Choroid plexus epithelial cell (primary cell): ENCODE results near the gene FARP1.

Experiments used
- DNase-seq: peaks from one replicate; pipeline ENCODE4 v3.0.0-alpha.2; 2010; ENCODE audit warnings: low read depth
- H3K4me3 ChIP-seq: 2 replicates; pipeline ENCODE4 v1.5.1; 2011; ENCODE audit warnings: low read depth, mild to moderate bottlenecking, control low read depth, low read length, moderate library complexity
- TF ChIP-seq, protein P1 (sequence below): conservative IDR thresholded peaks from 2 replicates; pipeline ENCODE4 v1.5.1; 2011; ENCODE audit warnings: low read depth, mild to moderate bottlenecking, control low read depth, inconsistent platforms, low read length, moderate library complexity

FARP1 gene

DNA sequence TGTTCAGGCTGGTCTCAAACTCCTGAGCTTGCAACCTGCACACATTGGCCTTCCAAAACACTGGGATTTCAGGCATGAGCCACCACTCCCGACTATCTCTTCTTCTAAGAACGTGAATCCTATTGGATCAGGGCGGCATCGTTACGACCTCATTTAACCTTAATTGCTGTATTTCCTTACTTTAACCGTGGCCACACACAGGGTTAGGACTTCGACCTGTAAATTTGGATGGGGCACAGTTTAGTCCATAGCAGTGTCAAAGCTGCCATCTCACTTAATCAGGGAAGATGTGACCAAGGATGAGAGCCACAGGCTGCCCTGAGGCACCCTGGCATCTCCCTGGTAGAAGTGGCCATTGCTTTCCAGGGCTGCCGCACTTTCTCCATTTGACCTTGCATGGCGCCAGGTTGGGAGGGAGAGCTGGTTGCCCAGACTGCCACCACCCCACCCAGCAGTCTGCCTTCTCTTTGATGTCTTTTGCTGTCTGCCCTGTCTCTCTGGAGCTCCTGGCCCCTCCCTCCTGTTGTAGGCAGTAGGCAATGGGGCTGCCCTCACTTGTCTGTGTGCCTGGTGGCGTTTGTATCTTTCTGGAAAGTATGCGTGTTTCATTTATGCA, 175.5 kb downstream of the FARP1 start:
- TF ChIP-seq, protein P1, sequence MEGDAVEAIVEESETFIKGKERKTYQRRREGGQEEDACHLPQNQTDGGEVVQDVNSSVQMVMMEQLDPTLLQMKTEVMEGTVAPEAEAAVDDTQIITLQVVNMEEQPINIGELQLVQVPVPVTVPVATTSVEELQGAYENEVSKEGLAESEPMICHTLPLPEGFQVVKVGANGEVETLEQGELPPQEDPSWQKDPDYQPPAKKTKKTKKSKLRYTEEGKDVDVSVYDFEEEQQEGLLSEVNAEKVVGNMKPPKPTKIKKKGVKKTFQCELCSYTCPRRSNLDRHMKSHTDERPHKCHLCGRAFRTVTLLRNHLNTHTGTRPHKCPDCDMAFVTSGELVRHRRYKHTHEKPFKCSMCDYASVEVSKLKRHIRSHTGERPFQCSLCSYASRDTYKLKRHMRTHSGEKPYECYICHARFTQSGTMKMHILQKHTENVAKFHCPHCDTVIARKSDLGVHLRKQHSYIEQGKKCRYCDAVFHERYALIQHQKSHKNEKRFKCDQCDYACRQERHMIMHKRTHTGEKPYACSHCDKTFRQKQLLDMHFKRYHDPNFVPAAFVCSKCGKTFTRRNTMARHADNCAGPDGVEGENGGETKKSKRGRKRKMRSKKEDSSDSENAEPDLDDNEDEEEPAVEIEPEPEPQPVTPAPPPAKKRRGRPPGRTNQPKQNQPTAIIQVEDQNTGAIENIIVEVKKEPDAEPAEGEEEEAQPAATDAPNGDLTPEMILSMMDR = no peak
- H3K4me3 ChIP-seq = no peak overlapping the region
- no peak for DNase-seq

DNA sequence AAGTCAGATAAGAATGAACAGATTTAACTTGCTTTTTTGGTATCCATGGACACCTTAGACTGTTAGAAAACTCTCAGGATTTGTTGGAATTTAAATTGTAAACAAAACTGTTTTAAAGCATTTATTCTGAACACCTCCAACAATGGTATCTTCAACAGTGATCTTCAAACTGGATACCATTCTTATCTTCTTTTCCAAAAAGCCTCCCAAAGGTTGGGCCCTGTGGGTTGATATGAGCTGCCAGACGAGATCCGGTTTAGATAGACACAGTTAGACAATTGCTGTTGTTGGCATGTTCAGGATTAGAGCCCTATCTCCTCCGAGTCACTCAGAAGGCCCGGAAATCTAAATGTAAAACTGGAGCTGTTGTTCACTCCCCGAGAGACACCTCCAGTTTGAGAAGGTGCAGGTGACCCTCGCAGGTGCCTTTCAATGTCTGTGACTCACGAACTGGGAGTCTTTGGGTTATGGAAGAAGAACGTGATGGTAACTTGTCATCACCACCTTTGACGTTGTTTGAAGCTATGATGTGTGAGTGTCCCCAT, 177.7 kb downstream of the FARP1 start:
- DNase-seq = no peak
- TF ChIP-seq, protein P1 = no peak
- H3K4me3 ChIP-seq = no peak overlapping the region

DNA sequence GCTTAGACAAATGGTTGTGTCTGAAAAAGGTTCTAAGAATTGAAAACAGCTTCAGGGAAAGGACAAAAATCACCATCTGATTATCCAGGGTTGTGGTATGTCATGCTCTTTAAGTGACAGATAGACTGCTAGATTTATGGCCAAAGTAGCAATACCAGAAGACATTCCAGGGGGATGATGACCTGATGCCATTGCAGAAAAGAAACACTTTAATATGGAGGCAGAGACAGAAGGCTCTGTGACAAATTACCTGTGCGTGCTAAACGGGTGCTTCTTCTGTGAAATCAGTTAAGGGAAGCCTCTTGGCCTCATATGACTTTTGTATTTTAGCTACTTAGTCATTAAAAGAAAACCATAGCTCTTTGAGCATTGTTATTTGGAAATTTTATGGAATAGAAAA, 178.5 kb downstream of the FARP1 start:
- no peak for DNase-seq
- H3K4me3 ChIP-seq = no peak overlapping the region
- TF ChIP-seq, protein P1 = no peak

DNA sequence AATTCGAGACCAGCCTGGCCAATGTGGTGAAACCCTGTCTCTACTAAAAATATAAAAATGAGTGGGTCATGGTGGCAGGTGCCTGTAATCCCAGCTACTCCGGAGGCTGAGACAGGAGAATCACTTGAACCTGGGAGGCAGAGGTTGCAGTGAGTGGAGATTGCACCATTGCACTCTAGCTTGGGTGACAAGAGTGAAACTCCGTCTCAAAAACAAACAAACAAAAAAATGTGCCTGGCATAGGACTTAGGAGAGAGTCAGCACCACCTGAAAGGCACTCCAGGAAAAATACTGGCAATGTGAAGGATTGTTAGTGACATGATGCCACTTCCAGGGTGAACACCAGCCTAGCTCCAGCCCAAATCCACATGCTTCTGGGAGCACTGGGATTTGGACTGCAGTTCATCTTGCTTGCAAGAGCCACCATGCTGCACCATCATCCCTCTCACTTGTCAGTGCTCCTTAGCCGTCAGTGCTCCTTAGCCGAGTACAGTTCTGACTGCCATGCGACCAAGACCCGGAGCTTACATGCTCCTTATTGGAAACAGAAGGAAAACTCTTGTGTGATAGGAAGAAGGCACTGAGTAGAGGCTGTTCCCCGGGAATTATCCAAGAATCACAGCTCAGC, 179.3 kb downstream of the FARP1 start:
- TF ChIP-seq, protein P1 = no peak
- H3K4me3 ChIP-seq = no peak overlapping the region
- no peak for DNase-seq

DNA sequence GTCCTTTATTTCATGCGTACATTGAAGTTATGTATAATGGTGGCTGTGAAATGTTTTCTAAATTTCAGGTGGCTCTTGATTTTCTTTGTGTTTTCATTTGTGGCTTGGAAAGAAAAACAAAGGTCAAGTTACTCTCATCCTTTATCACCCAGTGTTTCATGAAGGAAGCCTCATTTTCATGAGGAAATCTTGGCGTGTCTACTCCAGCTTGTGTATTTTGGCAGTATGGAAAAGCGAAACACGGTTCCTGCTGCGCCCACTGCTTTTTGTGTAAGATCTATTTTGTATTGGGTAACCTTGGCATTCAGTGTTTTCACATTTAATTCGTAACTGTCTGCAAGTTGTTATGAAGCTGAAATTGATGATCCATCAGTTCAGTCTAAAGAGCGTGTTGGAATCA, 181.2 kb downstream of the FARP1 start:
- TF ChIP-seq, protein P1 = no peak
- peak; percentile 86 for DNase-seq
- H3K4me3 ChIP-seq = no peak overlapping the region

- TF ChIP-seq, protein P1 = no peak
- H3K4me3 ChIP-seq = no peak overlapping the region
- no peak for DNase-seq
These were observed 182.8 kb downstream of the FARP1 start for GRCh38 chr13:98325724-98326123.

DNA sequence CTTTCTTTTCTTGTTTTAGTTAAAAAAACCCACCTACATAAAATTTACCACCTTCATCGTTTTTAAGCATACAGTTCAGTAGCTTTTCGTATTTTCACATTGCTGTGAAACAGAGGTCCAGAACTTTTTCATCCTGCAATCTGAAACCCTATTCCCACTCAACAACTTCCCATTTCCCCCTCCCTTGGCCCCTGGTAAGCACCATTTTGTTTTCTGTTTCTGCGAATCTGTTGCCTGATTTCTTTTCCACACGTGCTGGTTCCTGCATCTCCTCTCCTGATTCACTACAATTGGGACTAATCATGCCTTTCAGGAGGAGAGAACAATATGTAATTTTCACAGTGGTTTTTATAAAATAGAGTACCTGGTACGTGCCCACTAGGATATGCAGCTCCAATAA, 183.4 kb downstream of the FARP1 start:
- no peak overlapping the region for H3K4me3 ChIP-seq
- TF ChIP-seq, protein P1 = no peak
- no peak for DNase-seq
